NT2/D1 (cell line): ENCODE results near the gene HOXD11.

ENCODE experiments used
- DNase-seq: peaks from one replicate; pipeline ENCODE4 v3.0.0-alpha.2; 2011; ENCODE audit warnings: low read depth, low spot score
- H3K27me3 ChIP-seq: 2 replicates; pipeline ENCODE4 v1.6.0; 2011; ENCODE audit warnings: mild to moderate bottlenecking; ENCODE audit not compliant: insufficient read length, insufficient read depth
- H3K36me3 ChIP-seq: 2 replicates; pipeline ENCODE4 v1.6.1; 2011; ENCODE audit warnings: mild to moderate bottlenecking, low read length, mixed read lengths; ENCODE audit not compliant: insufficient read depth, insufficient read length
- H3K4me1 ChIP-seq: 2 replicates; pipeline ENCODE4 v1.5.1; 2011; ENCODE audit not compliant: insufficient read depth, insufficient read length
- H3K4me3 ChIP-seq: 2 replicates; pipeline ENCODE4 v1.5.1; 2011; ENCODE audit warnings: low read depth; ENCODE audit not compliant: insufficient read length
- H3K9ac ChIP-seq: 2 replicates; pipeline ENCODE4 v1.6.0; 2011; ENCODE audit warnings: low read depth; ENCODE audit not compliant: insufficient read length
- H3K9me3 ChIP-seq: 2 replicates; pipeline ENCODE4 v1.5.1; 2011; ENCODE audit warnings: mild to moderate bottlenecking, low read length; ENCODE audit not compliant: insufficient read depth
- SUZ12 ChIP-seq: IDR thresholded peaks from 2 replicates; pipeline ENCODE4 v1.6.1; 2011; ENCODE audit not compliant: insufficient read length, insufficient read depth; ENCODE audit errors: extremely low read depth
- YY1 ChIP-seq: IDR thresholded peaks from 2 replicates; pipeline ENCODE4 v1.6.1; 2011; ENCODE audit not compliant: insufficient read length, insufficient read depth
- ZNF274 ChIP-seq: IDR thresholded peaks from 2 replicates; pipeline ENCODE4 v1.6.1; 2011; ENCODE audit warnings: mild to moderate bottlenecking, low read depth, low read length

The HOXD11 gene

DNA sequence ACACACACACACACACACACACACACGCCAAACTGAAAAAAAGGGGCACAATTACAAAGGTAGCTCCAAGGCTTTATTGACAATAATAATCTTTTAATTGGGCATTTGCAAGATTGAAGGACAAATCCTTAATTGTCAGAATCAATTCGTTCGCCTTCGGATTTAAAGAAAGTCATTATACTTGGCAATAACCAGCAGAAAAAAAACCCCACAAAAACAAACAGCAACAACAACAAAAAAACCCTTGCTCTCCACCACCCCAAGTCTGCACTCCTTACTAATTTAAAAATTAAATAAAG is 20.6 kb downstream of the HOXD11 start:
- no peaks in the 10 kb centered on the region for H3K36me3 ChIP-seq
- peaks cover 9% of the 10 kb centered on the region for H3K4me1 ChIP-seq
- H3K4me3 ChIP-seq, result no peak overlapping the region
- no peak for DNase-seq
- no peak overlapping the region for H3K9ac ChIP-seq
- H3K27me3 ChIP-seq, result peaks cover 99% of the 10 kb centered on the region
- no peaks in the 10 kb centered on the region for H3K9me3 ChIP-seq
- TF ChIP-seq YY1, result no peak
- TF ChIP-seq ZNF274, result no peak
- no peak for TF ChIP-seq SUZ12

DNA sequence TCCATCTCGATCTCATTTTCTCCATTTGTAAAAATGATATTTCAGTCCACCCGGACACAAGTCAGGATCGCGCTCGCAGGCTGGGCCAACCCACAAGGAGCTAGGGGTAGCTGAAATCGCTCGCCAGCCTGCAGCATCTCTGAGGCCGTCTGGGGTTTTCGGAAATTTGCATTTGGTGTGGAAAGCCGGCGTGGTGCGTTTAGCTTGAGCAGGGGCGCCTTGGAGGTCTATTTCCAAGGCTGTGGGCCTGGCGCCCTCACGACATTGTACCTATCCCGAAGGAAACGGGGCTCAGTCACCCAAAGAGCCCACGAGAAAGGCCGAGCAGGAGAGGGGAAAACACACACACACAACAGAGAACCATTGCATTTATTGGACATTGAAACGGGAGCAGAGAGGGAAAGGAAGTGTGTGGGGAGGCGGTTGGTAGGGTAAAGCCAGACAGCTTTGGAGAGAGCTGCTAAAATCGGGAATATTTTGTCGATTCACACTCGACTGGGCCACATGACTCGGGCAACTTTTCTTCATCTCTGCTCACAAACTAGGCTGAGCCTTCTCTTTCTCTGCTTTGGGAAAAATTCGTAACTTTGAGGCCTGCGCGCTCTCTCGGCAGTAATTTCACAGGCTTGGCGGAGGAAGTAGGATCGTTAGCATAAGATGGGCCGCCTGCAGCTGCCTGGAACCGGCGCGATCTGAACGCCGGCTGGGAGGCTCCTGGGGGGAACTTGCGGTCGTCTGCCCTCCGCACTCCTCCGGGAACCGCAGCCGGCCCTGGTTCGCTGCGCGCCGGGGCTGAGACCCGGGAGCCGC is 21.3 kb downstream of the HOXD11 start:
- H3K4me1 ChIP-seq, result peaks cover 9% of the 10 kb centered on the region
- peaks cover 99% of the 10 kb centered on the region for H3K27me3 ChIP-seq
- no peak for DNase-seq
- no peaks in the 10 kb centered on the region for H3K9me3 ChIP-seq
- TF ChIP-seq SUZ12, result peak; percentile 57
- TF ChIP-seq YY1, result no peak
- TF ChIP-seq ZNF274, result no peak
- H3K9ac ChIP-seq, result no peak overlapping the region
- peak overlapping the region; percentile 32 for H3K4me3 ChIP-seq
- no peaks in the 10 kb centered on the region for H3K36me3 ChIP-seq

DNA sequence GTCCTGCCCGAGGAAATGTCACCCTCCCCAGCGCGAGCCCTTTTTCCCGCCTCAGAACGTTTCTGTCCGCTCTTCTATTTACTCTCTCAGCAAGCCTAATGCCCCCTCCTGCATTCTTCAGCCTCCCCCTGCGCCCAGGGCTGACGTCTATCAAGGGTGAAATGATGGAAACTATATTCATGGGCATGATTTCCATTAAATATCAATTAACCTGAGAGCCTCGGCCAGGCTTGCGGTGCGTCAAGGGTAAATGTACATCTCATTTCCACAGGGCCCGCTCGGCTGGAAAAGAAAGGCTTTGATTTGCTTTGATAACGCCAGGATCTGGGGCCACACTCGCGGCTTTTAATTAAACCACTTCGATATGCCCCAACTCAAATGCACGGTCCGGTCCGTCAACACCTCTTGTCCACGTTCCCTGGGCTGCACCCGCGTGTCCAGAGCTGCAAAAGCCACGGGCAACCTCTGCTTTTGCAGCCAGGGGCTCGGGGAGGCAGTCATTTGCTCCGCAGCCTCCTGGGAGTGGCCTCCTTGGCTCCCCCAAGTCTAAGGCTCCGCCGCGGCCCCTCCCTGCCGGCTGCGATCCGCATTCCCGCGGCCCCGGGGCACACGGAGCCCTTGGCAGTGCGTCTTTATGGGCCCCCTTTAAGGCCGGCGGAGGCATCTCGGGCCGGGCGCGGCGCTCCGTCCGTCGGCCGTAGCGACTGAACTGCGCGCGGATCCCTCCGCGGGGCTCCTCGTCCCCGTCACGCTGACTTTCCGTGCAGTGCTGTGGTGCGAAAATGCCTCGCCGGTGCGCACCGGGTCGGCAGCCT is 22.1 kb downstream of the HOXD11 start, which contains the start of gene HOXD8:
Gene HOXD8 (plus strand): TSS at position 724 of the 815 bp plus-strand sequence. CDS start 662 bp downstream, outside the sequence.
- no peaks in the 10 kb centered on the region for H3K36me3 ChIP-seq
- H3K9me3 ChIP-seq, result no peaks in the 10 kb centered on the region
- H3K4me3 ChIP-seq, result peak within 1 kb of the TSS; percentile 39
- H3K9ac ChIP-seq, result peak within 1 kb of the TSS; percentile 56
- H3K4me1 ChIP-seq, result peaks cover 9% of the 10 kb centered on the region
- no peak for DNase-seq
- no peak for TF ChIP-seq SUZ12
- TF ChIP-seq YY1, result no peak
- TF ChIP-seq ZNF274, result no peak
- peaks cover 99% of the 10 kb centered on the region for H3K27me3 ChIP-seq

DNA sequence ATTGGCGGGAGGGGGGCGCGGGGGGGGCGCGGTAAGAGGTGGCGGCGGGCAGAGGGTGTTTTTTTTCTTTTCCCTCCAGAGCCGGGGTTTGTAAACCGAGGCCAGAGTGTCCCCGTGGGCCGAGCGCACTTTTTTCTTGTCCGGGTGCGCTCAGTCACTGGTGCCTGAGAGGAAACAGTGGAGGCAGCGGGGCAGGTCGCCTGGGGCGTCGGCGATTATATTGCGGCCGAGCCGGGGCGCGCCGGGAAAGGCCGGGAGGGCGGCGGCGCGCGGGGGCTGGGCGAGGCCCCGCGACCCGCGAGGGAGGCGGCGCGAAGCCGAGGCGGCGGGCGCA is 22.7 kb downstream of the HOXD11 start:
- TF ChIP-seq SUZ12 (no peak), ZNF274 (no peak), YY1 (no peak)
- peak overlapping the region; percentile 39 for H3K4me3 ChIP-seq
- H3K36me3 ChIP-seq, result no peaks in the 10 kb centered on the region
- H3K27me3 ChIP-seq, result peaks cover 99% of the 10 kb centered on the region
- no peaks in the 10 kb centered on the region for H3K9me3 ChIP-seq
- H3K4me1 ChIP-seq, result peaks cover 9% of the 10 kb centered on the region
- H3K9ac ChIP-seq, result peak overlapping the region; percentile 32
- DNase-seq, result no peak

DNA sequence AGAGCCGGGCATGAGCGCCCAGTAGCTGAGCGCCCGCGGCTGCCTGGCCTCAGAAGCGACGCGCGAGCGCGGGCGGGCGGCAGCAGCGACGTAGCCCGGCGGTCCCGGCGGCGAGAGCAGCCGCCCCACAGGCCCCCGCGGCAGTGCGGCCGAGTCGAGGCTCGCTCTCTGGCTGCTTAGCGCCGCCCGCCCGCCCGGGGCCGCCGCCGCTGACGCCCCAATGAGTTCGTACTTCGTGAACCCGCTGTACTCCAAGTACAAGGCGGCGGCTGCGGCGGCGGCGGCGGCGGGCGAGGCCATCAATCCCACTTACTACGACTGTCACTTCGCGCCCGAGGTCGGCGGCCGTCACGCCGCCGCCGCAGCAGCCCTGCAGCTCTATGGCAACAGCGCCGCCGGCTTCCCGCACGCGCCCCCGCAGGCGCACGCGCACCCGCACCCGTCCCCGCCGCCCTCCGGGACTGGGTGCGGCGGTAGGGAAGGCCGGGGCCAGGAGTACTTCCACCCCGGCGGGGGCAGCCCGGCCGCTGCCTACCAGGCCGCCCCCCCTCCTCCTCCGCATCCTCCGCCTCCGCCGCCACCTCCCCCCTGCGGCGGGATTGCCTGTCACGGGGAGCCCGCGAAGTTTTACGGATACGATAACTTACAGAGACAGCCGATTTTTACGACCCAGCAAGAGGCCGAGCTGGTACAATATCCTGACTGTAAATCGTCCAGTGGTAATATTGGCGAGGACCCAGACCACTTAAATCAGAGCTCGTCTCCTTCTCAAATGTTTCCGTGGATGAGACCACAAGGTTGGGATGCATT is 23.3 kb downstream of the HOXD11 start:
- Histone ChIP-seq H3K4me1 (peaks cover 9% of the 10 kb centered on the region), H3K36me3 (no peaks in the 10 kb centered on the region), H3K9ac (peak overlapping the region; percentile 32), H3K9me3 (no peaks in the 10 kb centered on the region), H3K4me3 (peak overlapping the region; percentile 39), H3K27me3 (peaks cover 99% of the 10 kb centered on the region)
- TF ChIP-seq YY1 (no peak), ZNF274 (no peak), SUZ12 (no peak)
- DNase-seq, result no peak

DNA sequence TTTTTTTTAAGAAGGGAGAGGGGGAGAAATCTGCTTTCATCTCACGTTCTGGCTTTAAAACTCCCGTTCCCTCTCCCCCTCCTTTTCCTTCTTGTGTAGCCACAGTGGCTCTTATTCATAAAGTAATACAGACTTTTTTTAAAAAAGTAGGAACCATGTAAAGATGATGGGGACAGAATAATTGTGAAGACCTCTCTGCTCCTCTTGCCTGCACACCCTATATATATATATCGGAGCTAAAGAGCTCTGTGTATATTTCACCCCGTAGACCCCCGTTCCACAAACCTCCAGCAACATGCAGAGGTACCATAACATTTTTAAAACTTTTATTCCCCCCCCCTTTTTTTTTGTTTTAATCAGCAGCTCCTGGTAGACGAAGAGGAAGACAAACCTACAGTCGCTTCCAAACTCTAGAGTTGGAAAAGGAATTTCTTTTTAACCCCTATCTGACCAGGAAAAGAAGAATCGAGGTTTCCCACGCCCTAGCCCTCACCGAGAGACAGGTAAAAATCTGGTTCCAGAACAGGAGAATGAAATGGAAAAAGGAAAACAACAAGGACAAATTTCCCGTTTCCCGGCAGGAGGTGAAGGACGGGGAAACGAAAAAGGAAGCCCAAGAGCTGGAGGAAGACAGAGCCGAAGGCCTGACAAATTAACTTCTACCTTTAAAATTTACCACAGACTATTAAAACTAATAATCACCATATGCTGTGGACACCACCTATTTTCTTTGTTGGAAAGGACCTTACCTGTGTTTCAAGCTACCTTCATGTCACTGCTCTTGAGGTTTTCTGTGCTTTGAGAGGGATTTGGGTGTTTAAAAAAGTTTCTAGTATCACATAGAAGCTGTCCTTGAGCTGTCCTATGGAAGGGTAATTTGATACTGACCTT is 24.1 kb downstream of the HOXD11 start:
- Histone ChIP-seq H3K36me3 (no peaks in the 10 kb centered on the region), H3K4me3 (no peak overlapping the region), H3K27me3 (peaks cover 99% of the 10 kb centered on the region), H3K4me1 (peaks cover 12% of the 10 kb centered on the region), H3K9me3 (no peaks in the 10 kb centered on the region), H3K9ac (no peak overlapping the region)
- no peak for TF ChIP-seq SUZ12
- TF ChIP-seq ZNF274, result no peak
- no peak for TF ChIP-seq YY1
- no peak for DNase-seq

DNA sequence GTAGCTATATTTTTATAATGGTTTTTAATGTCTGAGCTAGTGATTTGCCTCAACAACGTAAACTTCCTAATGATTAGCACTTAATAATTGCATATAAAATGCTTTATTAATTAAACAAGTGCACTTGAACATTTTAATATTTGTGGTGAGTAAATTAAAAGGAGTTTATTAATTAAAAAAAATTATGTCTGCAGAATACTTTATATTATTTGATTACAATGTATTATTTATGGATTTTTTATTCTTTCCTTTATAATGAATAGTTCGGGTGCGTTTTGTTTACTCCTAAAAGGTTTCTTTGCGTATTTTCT is 24.7 kb downstream of the HOXD11 start:
- DNase-seq, result no peak
- H3K4me3 ChIP-seq, result no peak overlapping the region
- no peaks in the 10 kb centered on the region for H3K9me3 ChIP-seq
- no peak overlapping the region for H3K9ac ChIP-seq
- H3K27me3 ChIP-seq, result peaks cover 99% of the 10 kb centered on the region
- TF ChIP-seq YY1, result no peak
- no peak for TF ChIP-seq ZNF274
- TF ChIP-seq SUZ12, result no peak
- H3K36me3 ChIP-seq, result no peaks in the 10 kb centered on the region
- peaks cover 12% of the 10 kb centered on the region for H3K4me1 ChIP-seq
